ENCODE results near the gene CTXN3. TPM values are rescaled to one million over a fixed set of nuclear protein-coding genes. Genes with fewer than 3 reads are reported as not detected.

The CTXN3 gene
- total and polyA plus RNA-seq, 4 donors, result not detected

DNA sequence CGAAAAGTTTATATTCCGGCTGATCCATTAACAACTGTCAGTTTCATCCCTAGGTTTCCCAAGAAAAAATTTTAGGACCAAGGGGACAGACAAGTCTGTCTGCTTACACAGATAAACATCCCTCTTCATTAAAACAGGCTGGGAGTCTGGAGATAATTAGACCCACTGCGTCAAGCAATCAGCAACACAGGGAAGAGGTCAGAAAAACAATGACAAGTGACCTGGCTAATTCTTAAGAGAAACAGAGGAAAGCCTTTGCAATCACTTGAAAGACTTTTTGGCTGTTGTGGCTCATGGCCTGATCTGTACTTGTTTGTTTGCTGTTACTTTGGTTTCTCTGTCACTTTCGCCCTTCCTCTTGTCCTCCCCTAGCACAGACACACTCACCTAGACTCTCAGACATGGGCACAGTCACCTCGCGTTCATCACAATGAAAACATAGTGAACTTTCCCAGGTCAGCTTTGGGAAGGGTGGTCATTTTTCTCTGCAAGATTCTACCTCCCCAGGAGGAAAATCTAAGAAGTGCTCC, 51.4 kb downstream of the CTXN3 start:
- H3K36me3 ChIP-seq (ENCODE audit: control insufficient read depth in 4 of 4, insufficient read depth in 4 of 4, low read length in 4 of 4), result no peaks in the 10 kb centered on the region
- no peak overlapping the region for H3K27ac ChIP-seq (ENCODE audit: low read depth in 1 of 2, low read length in 1 of 2)
- no peaks in the 10 kb centered on the region for H3K27me3 ChIP-seq (ENCODE audit: control insufficient read depth in 3 of 3, insufficient read depth in 3 of 3, low read length in 2 of 3)
- H3K9ac ChIP-seq (ENCODE audit: insufficient read depth in 1 of 2, low read length in 2 of 2), result no peak overlapping the region
- TF ChIP-seq, protein P1, sequence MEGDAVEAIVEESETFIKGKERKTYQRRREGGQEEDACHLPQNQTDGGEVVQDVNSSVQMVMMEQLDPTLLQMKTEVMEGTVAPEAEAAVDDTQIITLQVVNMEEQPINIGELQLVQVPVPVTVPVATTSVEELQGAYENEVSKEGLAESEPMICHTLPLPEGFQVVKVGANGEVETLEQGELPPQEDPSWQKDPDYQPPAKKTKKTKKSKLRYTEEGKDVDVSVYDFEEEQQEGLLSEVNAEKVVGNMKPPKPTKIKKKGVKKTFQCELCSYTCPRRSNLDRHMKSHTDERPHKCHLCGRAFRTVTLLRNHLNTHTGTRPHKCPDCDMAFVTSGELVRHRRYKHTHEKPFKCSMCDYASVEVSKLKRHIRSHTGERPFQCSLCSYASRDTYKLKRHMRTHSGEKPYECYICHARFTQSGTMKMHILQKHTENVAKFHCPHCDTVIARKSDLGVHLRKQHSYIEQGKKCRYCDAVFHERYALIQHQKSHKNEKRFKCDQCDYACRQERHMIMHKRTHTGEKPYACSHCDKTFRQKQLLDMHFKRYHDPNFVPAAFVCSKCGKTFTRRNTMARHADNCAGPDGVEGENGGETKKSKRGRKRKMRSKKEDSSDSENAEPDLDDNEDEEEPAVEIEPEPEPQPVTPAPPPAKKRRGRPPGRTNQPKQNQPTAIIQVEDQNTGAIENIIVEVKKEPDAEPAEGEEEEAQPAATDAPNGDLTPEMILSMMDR (IDR thresholded peaks at IDR 0.05; ENCODE audit: control extremely low read depth, extremely low read depth), result no peak
- ATAC-seq (ENCODE audit: insufficient read depth, low FRiP score) (no peak), DNase-seq (no peak)
- no peaks in the 10 kb centered on the region for H3K9me3 ChIP-seq (ENCODE audit: control insufficient read depth in 4 of 4, insufficient read depth in 3 of 4, low read length in 3 of 4)
- H3K4me1 ChIP-seq (ENCODE audit: control insufficient read depth in 5 of 5, insufficient read depth in 5 of 5, low read length in 5 of 5), result peaks cover 0 to 11% (median 5%) of the 10 kb centered on the region in 5 donors
- WGBS, 2 donors, result 79 to 88% methylated on average over 6 of the region's 6 CpGs
- no peak overlapping the region for H3K4me3 ChIP-seq

DNA sequence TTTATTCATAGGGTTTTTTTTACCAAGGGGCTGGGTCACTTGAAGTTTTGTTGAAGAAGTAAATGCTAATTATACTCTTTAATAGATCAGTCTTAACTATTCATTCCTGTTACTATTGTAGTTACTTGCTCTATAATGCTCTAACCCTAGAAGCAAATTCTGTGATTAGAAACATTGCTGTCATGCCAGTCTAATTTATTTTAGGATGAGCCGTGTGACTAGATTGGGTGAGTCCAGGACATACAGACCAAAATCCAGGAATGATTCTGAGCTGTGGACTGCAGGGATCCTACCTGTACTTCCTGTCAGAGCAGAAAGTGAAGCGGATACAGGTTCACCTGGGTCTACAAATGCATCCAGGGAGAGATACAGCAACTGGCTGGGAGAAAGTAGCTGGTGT, 53.6 kb downstream of the CTXN3 start:
- Histone ChIP-seq H3K4me3 (no peak overlapping the region), H3K27ac (ENCODE audit: low read depth in 1 of 2, low read length in 1 of 2) (no peak overlapping the region), H3K36me3 (ENCODE audit: control insufficient read depth in 4 of 4, insufficient read depth in 4 of 4, low read length in 4 of 4) (no peaks in the 10 kb centered on the region), H3K4me1 (ENCODE audit: control insufficient read depth in 5 of 5, insufficient read depth in 5 of 5, low read length in 5 of 5) (peaks cover 0 to 19% (median 0%) of the 10 kb centered on the region in 5 donors), H3K9me3 (ENCODE audit: control insufficient read depth in 4 of 4, insufficient read depth in 3 of 4, low read length in 3 of 4) (no peaks in the 10 kb centered on the region), H3K27me3 (ENCODE audit: control insufficient read depth in 3 of 3, insufficient read depth in 3 of 3, low read length in 2 of 3) (no peaks in the 10 kb centered on the region), H3K9ac (ENCODE audit: insufficient read depth in 1 of 2, low read length in 2 of 2) (no peak overlapping the region)
- TF ChIP-seq, protein P1 (IDR thresholded peaks at IDR 0.05; ENCODE audit: control extremely low read depth, extremely low read depth), result no peak
- 93 to 96% methylated on average over 2 of the region's 2 CpGs for WGBS, 2 donors
- no peak for DNase-seq
- no peak for ATAC-seq (ENCODE audit: insufficient read depth, low FRiP score)

DNA sequence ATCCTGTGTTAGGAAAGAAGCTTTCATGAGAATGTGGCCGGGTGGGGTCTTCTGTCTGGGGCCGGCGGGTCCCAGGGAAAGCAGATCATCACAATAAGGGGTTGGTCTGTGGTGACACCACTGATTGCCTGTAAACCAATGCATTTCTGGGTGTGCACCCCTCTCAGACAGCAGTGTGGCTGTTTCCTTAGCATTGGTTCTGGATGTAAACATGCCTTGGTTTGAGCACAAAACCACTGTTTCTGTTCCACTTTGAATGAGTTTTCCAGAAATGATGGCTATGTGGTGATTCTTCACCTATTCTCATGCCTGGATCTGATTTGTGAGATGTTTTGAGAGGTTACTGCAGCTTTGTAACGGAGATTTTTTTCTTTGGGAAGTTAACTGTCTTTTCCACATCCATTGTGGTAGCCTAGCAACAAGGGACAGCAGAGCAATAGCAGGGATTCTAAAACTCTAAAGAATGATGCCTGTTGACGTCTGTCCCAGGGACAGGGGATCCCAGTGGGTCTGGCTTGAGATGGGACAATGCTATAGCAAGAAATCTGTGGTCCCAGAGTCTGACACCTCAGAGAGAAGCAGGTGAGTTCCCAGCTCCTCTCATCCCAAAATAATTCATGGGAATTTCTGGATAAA, 54.2 kb downstream of the CTXN3 start, which contains the start of gene CCDC192:
Gene CCDC192, plus strand, starts transcription at position 466 of the 636 bp plus-strand sequence. Its CDS starts 55 bp downstream, at position 521.
- Histone ChIP-seq H3K27ac (ENCODE audit: low read depth in 1 of 2, low read length in 1 of 2) (no peak within 1 kb of the TSS), H3K9me3 (ENCODE audit: control insufficient read depth in 4 of 4, insufficient read depth in 3 of 4, low read length in 3 of 4) (no peaks in the 10 kb centered on the region), H3K4me1 (ENCODE audit: control insufficient read depth in 5 of 5, insufficient read depth in 5 of 5, low read length in 5 of 5) (peaks cover 0 to 17% (median 0%) of the 10 kb centered on the region in 5 donors), H3K4me3 (no peak within 1 kb of the TSS), H3K36me3 (ENCODE audit: control insufficient read depth in 4 of 4, insufficient read depth in 4 of 4, low read length in 4 of 4) (no peaks in the 10 kb centered on the region), H3K27me3 (ENCODE audit: control insufficient read depth in 3 of 3, insufficient read depth in 3 of 3, low read length in 2 of 3) (no peaks in the 10 kb centered on the region), H3K9ac (ENCODE audit: insufficient read depth in 1 of 2, low read length in 2 of 2) (no peak within 1 kb of the TSS)
- TF ChIP-seq, protein P1 (IDR thresholded peaks at IDR 0.05; ENCODE audit: control extremely low read depth, extremely low read depth), result no peak
- no peak for ATAC-seq (ENCODE audit: insufficient read depth, low FRiP score)
- no peak for DNase-seq
- WGBS, 2 donors, result 46 to 78% methylated on average over 5 of the region's 5 CpGs

All from lung (tissue), 12 donors.